ENCODE results near the gene IFNA8. TPM values are rescaled to one million over a fixed set of nuclear protein-coding genes. Genes with fewer than 3 reads are reported as not detected.
"Not testable (repeated sequence)": the region's sequence is repeated elsewhere in the genome, so short reads cannot be mapped to it uniquely, and the experiment has no call there.

Gene IFNA8
- total RNA-seq, result not detected

GRCh38 chr9:21408817-21409216, at the start of gene IFNA8:
IFNA8 (plus strand) TSS chr9:21409117; CDS start chr9:21409177, 60 bp downstream.
- DNase-seq (ENCODE audit: low read depth in 2 of 3, low spot score in 2 of 3), result no peak

GRCh38 chr9:21362287-21362686, 46.6 kb upstream of the IFNA8 start:
- DNase-seq (ENCODE audit: low read depth in 2 of 3, low spot score in 2 of 3), result no peak

GRCh38 chr9:21367169-21367568, 41.7 kb upstream of the IFNA8 start:
- DNase-seq (ENCODE audit: low read depth in 2 of 3, low spot score in 2 of 3), result not testable (repeated sequence)

GRCh38 chr9:21367957-21368356, 41.0 kb upstream of the IFNA8 start, which contains the start of gene IFNA13:
IFNA13 (minus strand) TSS chr9:21368057; CDS start chr9:21368010, 47 bp downstream.
- no peak for DNase-seq (ENCODE audit: low read depth in 2 of 3, low spot score in 2 of 3)

GRCh38 chr9:21371467-21371866, 37.5 kb upstream of the IFNA8 start:
- not testable (repeated sequence) for DNase-seq (ENCODE audit: low read depth in 2 of 3, low spot score in 2 of 3)

- peak in 2 of 3 donors; percentile 57 to 84 for DNase-seq (ENCODE audit: low read depth in 2 of 3, low spot score in 2 of 3)
Measured at GRCh38 chr9:21381448-21382339, 27.2 kb upstream of the IFNA8 start.

GRCh38 chr9:21383627-21384026, 25.3 kb upstream of the IFNA8 start:
- no peak for DNase-seq (ENCODE audit: low read depth in 2 of 3, low spot score in 2 of 3)

- DNase-seq (ENCODE audit: low read depth in 2 of 3, low spot score in 2 of 3), result peak in 2 of 3 donors; percentile 36 to 76
Measured at GRCh38 chr9:21385131-21385670, 23.7 kb upstream of the IFNA8 start, which contains the start of gene IFNA2. IFNA2 (minus strand) TSS chr9:21385398; CDS start chr9:21385329, 69 bp downstream.

- DNase-seq (ENCODE audit: low read depth in 2 of 3, low spot score in 2 of 3), result peak in 2 of 3 donors; percentile 37 to 66
Measured at GRCh38 chr9:21392270-21392669, 16.6 kb upstream of the IFNA8 start.

GRCh38 chr9:21395778-21396717, 12.9 kb upstream of the IFNA8 start:
- peak; percentile 35 to 62 (median 54) for DNase-seq (ENCODE audit: low read depth in 2 of 3, low spot score in 2 of 3)

GRCh38 chr9:21398955-21399489, 9.9 kb upstream of the IFNA8 start:
- DNase-seq (ENCODE audit: low read depth in 2 of 3, low spot score in 2 of 3), result no peak

- peak in 1 of 3 donors; percentile 42 for DNase-seq (ENCODE audit: low read depth in 2 of 3, low spot score in 2 of 3)
Measured at GRCh38 chr9:21399956-21400355, 9.0 kb upstream of the IFNA8 start.

GRCh38 chr9:21402386-21403251, 6.3 kb upstream of the IFNA8 start:
- peak in 1 of 3 donors; percentile 21 for DNase-seq (ENCODE audit: low read depth in 2 of 3, low spot score in 2 of 3)

GRCh38 chr9:21404146-21404545, 4.8 kb upstream of the IFNA8 start:
- DNase-seq (ENCODE audit: low read depth in 2 of 3, low spot score in 2 of 3), result no peak

GRCh38 chr9:21412107-21412506, 3.2 kb downstream of the IFNA8 start:
- no peak for DNase-seq (ENCODE audit: low read depth in 2 of 3, low spot score in 2 of 3)

GRCh38 chr9:21413151-21413550, 4.2 kb downstream of the IFNA8 start:
- no peak for DNase-seq (ENCODE audit: low read depth in 2 of 3, low spot score in 2 of 3)

- no peak for DNase-seq (ENCODE audit: low read depth in 2 of 3, low spot score in 2 of 3)
Measured at GRCh38 chr9:21413624-21414023, 4.7 kb downstream of the IFNA8 start.

- DNase-seq (ENCODE audit: low read depth in 2 of 3, low spot score in 2 of 3), result no peak
Measured at GRCh38 chr9:21414220-21414940, 5.5 kb downstream of the IFNA8 start.
